PC-3 (cell line): ENCODE measurements around the gene ADGRD1. TPM values are rescaled to one million over a fixed set of nuclear protein-coding genes. Genes with fewer than 3 reads are reported as not detected.

Experiments used
- ATAC-seq: fragments of 200-7000 bp; cut with Tn5 transposase; 2 replicates; pipeline ENCODE4 v1.9.1; 2020; ENCODE audit warnings: mild to moderate bottlenecking, moderate library complexity
- BruUV-seq: library from RNA; stranded (reverse); fragments of 400-500 nt; replicated peaks from 2 replicates; lab custom pipeline; 2021; lab: Mats Ljungman, UMichigan
- CTCF ChIA-PET: fragments of 300-600 bp; sonication (Branson Sonifier 250); formaldehyde crosslinking; loops from one replicate; lab custom pipeline; 2022; ENCODE audit warnings: antibody characterized with exemption; lab: Charles Lee
- POLR2A ChIA-PET: fragments of 300-600 bp; sonication (Branson Sonifier 250); formaldehyde crosslinking; loops from one replicate; lab custom pipeline; 2022; ENCODE audit warnings: antibody characterized with exemption; ENCODE audit not compliant: unreplicated experiment; lab: Charles Lee
- DNase-seq: peaks from one replicate; pipeline ENCODE4 v3.0.0-alpha.2; 2015
- H2AFZ ChIP-seq: fragments of 300-600 bp; sonication (generic); 2 replicates; pipeline ENCODE4 v1.6.0; 2016; ENCODE audit warnings: antibody characterized with exemption, low read length
- H3F3A ChIP-seq: fragments of 300-600 bp; sonication (generic); one replicate; pipeline ENCODE4 v1.6.0; 2017; ENCODE audit warnings: antibody characterized with exemption, low read length, control low read depth, mild to moderate bottlenecking; ENCODE audit not compliant: unreplicated experiment
- H3K27ac ChIP-seq: fragments of 300-600 bp; sonication (generic); 2 replicates; pipeline ENCODE4 v1.5.1; 2016; ENCODE audit warnings: mild to moderate bottlenecking, low read length
- H3K27me3 ChIP-seq: fragments of 300-600 bp; sonication (generic); 2 replicates; pipeline ENCODE4 v1.6.1; 2016; ENCODE audit warnings: low read length, mixed read lengths
- H3K36me3 ChIP-seq: fragments of 300-600 bp; sonication (generic); 2 replicates; pipeline ENCODE4 v1.6.1; 2016; ENCODE audit warnings: low read depth, mixed run types, low read length, mixed read lengths
- H3K4me1 ChIP-seq: fragments of 300-600 bp; sonication (generic); 2 replicates; pipeline ENCODE4 v1.5.1; 2016; ENCODE audit warnings: low read length; ENCODE audit not compliant: insufficient read depth
- H3K4me2 ChIP-seq: fragments of 300-600 bp; sonication (generic); 2 replicates; pipeline ENCODE4 v1.6.0; 2016; ENCODE audit warnings: low read length
- H3K4me3 ChIP-seq: fragments of 300-600 bp; sonication (generic); 2 replicates; pipeline ENCODE4 v1.5.1; 2016; ENCODE audit warnings: mild to moderate bottlenecking, low read length, mixed read lengths
- H3K79me2 ChIP-seq: fragments of 300-600 bp; sonication (generic); 2 replicates; pipeline ENCODE4 v1.6.1; 2017; ENCODE audit warnings: low read length, mixed read lengths
- H3K9ac ChIP-seq: fragments of 300-600 bp; sonication (generic); 2 replicates; pipeline ENCODE4 v1.6.0; 2016; ENCODE audit warnings: mild to moderate bottlenecking, low read length
- H3K9me2 ChIP-seq: fragments of 300-600 bp; sonication (generic); replicated peaks from 2 replicates; pipeline ENCODE4 v1.6.1; 2016; ENCODE audit warnings: mixed run types, low read length, mixed read lengths
- H3K9me3 ChIP-seq: fragments of 300-600 bp; sonication (generic); 2 replicates; pipeline ENCODE4 v1.6.1; 2016; ENCODE audit warnings: low read length, mixed read lengths
- H4K20me1 ChIP-seq: fragments of 300-600 bp; sonication (generic); 2 replicates; pipeline ENCODE4 v1.6.1; 2016; ENCODE audit warnings: low read length, mixed read lengths
- CTCF ChIP-seq: fragments of 300-600 bp; sonication (generic); conservative IDR thresholded peaks from 2 replicates; pipeline ENCODE4 v1.5.1; 2017; ENCODE audit warnings: antibody characterized with exemption, low read depth, mild to moderate bottlenecking, low read length
- EZH2 ChIP-seq: fragments of 300-600 bp; sonication (generic); IDR thresholded peaks from one replicate; pipeline ENCODE4 v1.6.1; 2017; ENCODE audit warnings: antibody characterized with exemption, mild to moderate bottlenecking, low read length; ENCODE audit not compliant: unreplicated experiment
- EZH2phosphoT487 ChIP-seq: fragments of 300-600 bp; sonication (generic); IDR thresholded peaks from 2 replicates; pipeline ENCODE4 v1.6.1; 2018; ENCODE audit warnings: mild to moderate bottlenecking, antibody characterized with exemption, low read length, borderline replicate concordance
- intact Hi-C: fragments of 100-400 bp; cut with micrococcal nuclease; formaldehyde crosslinking; loops from 2 replicates; pipeline ENCODE4 v1.9.0; 2023
- total RNA-seq: library from RNA; depleted of rRNA; stranded (reverse); fragments of >200 nt; gene quantifications from 2 replicates; pipeline ENCODE4 v1.2.3, GENCODE V29; 2014

ADGRD1 gene
- total RNA-seq, 1 experiment from 2014 or later: 0.18 TPM

DNA sequence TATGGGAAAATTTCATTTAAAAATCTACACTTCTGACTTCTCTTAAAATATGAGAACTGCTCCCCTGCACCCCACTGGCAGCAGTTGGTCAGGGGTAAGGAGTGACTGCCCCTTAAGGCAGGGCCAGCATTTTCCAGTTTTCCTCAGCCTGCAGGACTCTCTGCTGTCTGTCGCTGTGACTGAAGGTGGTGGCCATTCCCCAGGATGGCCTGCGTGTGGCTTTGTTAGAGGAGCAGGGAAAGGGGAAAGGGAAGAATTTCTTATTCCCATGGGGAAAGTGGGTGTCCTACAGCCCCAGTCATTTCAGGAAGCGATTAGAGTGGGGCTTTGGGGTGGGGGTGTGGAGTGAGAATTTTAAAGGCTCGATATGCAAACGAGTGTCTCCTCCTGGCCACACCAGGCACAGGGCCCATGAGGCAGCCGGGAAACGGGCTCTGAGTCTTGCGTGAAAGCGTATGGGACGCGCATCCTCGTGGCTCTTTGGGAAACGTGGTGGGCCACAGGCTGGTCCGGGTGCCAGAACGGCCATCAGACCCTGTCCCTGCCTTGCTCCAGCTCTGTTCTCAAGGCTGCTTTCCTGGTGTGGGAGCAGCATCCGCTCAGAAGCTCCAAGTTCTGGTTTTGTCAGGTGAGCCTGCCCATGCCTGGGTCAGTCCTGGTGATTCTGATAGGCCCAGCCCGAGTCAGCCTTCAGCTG is 23.5 kb downstream of the ADGRD1 start:
- DNase-seq: no peak
- no peaks in the 10 kb centered on the region for H3F3A ChIP-seq
- no peak overlapping the region for H3K4me3 ChIP-seq
- no peaks in the 10 kb centered on the region for H3K4me1 ChIP-seq
- CTCF ChIA-PET: no interaction called here
- no peaks in the 10 kb centered on the region for H3K36me3 ChIP-seq
- H3K79me2 ChIP-seq: no peaks in the 10 kb centered on the region
- no peaks in the 10 kb centered on the region for H4K20me1 ChIP-seq
- POLR2A ChIA-PET: no interaction called here
- TF ChIP-seq CTCF (no peak), EZH2phosphoT487 (no peak), EZH2 (no peak)
- no peak overlapping the region for H3K9ac ChIP-seq
- H2AFZ ChIP-seq: no peak overlapping the region
- H3K4me2 ChIP-seq: no peak overlapping the region
- no peak overlapping the region for H3K27ac ChIP-seq
- peaks cover 96% of the 10 kb centered on the region for H3K27me3 ChIP-seq
- H3K9me3 ChIP-seq: no peaks in the 10 kb centered on the region
- H3K9me2 ChIP-seq: no peaks in the 10 kb centered on the region
- ATAC-seq: no peak; the same call in 1 of the 2 replicates
- BruUV-seq: no TSS peak
- intact Hi-C loops: no loop called here

GRCh38 chr12:130977743-130978095 is 24.0 kb downstream of the ADGRD1 start:
- H3K27me3 ChIP-seq: peaks cover 96% of the 10 kb centered on the region
- no peaks in the 10 kb centered on the region for H3K9me3 ChIP-seq
- H3K4me3 ChIP-seq: no peak overlapping the region
- no peak overlapping the region for H3K4me2 ChIP-seq
- BruUV-seq: no TSS peak
- H3K9me2 ChIP-seq: no peaks in the 10 kb centered on the region
- no peaks in the 10 kb centered on the region for H4K20me1 ChIP-seq
- no peak overlapping the region for H3K9ac ChIP-seq
- H3F3A ChIP-seq: no peaks in the 10 kb centered on the region
- CTCF ChIA-PET: no interaction called here
- intact Hi-C loops: no loop called here
- H2AFZ ChIP-seq: no peak overlapping the region
- no peaks in the 10 kb centered on the region for H3K36me3 ChIP-seq
- no peaks in the 10 kb centered on the region for H3K79me2 ChIP-seq
- DNase-seq: no peak
- TF ChIP-seq EZH2 (no peak), CTCF (no peak), EZH2phosphoT487 (no peak)
- no peak overlapping the region for H3K27ac ChIP-seq
- no peaks in the 10 kb centered on the region for H3K4me1 ChIP-seq
- POLR2A ChIA-PET: no interaction called here
- no peak for ATAC-seq

DNA sequence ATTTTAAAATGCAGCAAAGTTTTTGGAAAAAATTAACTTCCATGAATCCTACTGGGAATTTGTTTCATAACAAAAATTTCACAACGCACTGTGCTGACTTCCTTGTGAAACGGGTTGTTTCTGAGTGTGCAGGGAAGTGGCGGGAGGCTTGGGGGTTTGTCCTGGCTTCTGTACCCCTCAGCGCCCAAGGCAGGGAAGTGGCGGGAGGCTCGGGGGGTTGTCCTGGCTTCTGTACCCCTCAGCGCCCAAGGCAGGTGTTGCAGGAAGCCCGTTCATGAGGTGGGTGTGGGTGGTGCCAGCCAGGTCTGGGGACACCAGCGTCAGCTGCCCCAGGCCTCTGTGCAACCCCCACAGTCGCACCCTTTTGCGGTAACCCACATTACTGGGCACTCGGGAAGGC is 25.1 kb downstream of the ADGRD1 start:
- Histone ChIP-seq H3F3A (no peaks in the 10 kb centered on the region), H3K9me2 (no peaks in the 10 kb centered on the region), H4K20me1 (no peaks in the 10 kb centered on the region), H3K4me3 (no peak overlapping the region), H3K9ac (no peak overlapping the region), H3K4me2 (no peak overlapping the region), H3K4me1 (no peaks in the 10 kb centered on the region), H3K27me3 (peaks cover 96% of the 10 kb centered on the region), H3K27ac (no peak overlapping the region), H2AFZ (no peak overlapping the region), H3K79me2 (no peaks in the 10 kb centered on the region), H3K9me3 (no peaks in the 10 kb centered on the region), H3K36me3 (no peaks in the 10 kb centered on the region)
- DNase-seq: no peak
- no peak for ATAC-seq
- TF ChIP-seq EZH2phosphoT487 (no peak), EZH2 (no peak), CTCF (no peak)
- intact Hi-C loops: no loop called here
- ChIA-PET POLR2A (no interaction called here), CTCF (no interaction called here)
- no TSS peak for BruUV-seq
